Ammon's horn (tissue), 1 donor: ENCODE data around the gene GID4.

Experiments
- DNase-seq: peaks from one replicate; pipeline ENCODE4 v3.0.0-alpha.2; 2016; ENCODE audit warnings: low spot score

Gene GID4

DNA sequence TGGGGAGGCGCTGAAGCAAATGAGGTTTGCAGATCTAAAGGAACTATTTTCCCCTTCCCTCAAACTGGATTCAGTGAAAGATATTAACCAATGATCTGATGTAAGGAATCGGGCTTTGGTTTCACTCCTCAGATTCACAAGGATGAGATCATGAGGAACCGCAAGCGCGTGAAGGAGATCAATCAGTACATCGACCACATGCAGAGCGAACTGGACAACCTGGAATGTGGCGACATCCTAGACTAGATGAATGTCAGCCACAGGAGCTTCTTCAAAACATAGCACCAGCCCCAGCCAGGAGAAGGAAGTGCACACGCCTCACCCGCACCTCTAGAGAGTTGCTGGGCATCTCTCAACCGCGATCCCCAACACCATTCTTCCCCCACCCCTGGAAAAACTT is 22.8 kb upstream of the GID4 start:
- no peak for DNase-seq

DNA sequence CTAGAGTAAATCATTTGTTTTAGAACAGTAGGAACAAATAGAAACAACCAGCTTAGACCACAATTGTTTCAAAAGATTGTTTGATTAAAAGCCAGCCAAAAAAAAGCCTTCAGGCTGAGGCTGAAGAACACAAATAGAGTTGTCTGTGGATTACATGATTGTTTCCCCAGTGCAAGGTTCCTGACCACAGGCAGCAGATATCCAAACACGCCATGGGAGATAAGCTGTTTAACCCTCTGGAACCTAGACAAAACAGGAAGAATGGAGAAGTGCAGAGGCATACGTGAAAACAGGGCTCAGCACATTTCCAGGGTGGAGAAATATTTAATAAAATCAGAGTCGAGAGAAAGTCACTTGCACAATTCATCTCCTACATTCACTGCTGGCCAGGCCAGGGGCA is 21.2 kb upstream of the GID4 start:
- DNase-seq = no peak

DNA sequence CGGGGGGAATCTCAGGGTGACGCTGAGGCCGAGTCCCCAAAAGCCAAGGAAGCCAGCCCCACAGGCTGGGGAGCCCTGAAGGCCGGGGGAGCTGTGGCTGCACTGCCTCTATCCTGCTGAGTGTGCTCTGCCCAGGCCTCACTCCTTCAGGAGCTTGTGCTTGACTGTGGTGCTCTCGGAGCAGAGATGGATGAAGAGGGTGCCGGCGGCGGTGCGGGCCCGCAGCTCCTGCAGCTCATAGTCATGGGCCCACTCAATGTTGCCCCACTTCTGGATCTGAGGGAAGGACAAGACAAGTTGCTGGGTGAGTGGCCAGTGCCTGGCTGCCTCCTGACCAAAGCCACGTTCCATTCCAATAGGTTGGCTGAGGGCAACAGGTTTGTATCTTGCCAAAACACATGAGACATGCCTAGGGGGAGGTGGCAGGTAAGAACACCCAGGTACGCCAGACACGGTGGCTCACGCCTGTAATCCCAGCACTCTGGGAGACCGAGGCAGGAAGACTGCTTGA is 20.7 kb upstream of the GID4 start:
- no peak for DNase-seq

DNA sequence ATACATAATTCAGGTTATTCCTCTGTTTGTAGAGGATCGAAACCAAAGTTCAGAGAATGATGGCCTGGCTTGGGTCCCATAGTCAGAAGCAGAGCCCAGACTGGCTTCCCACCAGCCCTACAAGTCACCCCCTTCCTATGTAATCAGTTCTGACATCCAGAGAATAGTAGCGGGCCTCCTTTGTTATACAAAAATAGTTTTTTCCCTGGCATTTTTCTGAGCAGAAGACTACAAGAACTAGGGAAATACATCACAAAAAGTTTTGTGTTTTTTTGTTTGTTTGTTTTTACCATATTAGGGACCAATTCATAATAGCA is 19.4 kb upstream of the GID4 start:
- no peak for DNase-seq

DNA sequence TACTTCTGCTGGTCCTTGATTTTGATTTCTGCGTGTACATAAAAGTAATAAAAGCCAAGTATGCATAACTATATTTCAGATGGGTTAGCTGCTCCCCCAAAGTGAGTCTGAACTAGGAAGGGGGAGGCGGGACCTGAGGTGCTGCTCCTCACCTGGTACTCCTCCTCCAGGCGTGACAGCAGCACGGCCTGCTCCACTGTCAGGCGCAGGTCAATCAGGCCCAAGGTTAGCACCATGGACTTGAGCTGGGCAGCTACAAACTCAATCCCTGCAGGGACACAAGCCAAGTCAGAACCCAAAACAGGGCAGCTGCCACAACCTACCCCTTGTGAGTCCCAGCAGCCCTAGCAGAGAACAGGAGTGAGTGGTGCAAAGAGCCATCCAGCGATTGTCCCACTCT is 18.2 kb upstream of the GID4 start:
- no peak for DNase-seq

DNA sequence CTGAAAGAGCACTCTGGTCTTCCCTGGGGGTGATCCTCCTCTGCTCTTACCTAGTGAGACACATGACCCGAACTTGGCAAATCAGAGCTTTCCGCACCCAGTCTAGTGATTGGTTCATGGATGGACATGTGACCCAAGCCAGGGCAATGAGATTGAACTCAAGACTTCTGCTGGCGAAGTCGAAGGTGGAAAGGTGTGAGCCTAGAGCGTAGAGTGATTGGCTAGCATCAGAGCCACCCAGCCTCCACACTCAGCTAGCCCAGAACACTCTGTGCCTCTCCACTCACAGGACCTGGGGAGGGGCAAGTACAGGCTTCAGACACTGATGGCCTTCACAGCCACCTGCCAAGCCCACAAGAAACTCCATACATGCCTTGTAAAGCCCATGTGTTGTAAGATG is 17.8 kb upstream of the GID4 start:
- no peak for DNase-seq

DNA sequence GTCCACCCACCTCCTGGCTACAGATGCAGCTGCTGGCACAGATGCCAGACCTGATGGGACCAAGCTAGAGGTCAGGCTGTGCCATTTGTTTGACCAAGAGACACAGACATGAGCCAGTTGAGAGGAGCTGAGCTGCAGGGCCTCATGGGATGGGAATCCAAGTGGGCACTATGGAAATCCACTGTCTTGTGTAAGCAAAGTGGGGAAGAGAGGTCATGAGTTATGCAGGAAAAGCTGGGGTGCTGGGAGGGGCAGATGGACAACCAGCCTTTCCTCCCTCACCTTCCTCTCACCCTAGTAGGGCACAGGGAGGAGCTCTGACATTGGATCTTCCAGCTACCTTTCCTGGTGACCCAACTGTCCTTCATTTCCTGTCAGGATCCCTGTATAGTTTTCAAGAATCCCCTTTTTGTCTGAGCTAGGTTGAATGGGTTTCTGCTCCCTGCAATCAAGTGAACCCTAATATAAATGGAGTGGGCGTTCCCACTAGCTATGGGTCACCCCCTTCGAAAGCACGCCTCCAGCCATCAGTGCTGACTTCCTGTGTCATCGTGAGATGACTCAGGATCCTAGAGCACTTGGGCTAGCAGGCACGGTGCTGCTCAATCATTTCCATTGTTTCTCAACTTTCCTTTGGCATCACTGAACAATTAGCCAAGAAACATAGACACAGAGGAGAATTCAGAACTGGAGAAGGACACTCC is 13.8 kb upstream of the GID4 start:
- DNase-seq = no peak

DNA sequence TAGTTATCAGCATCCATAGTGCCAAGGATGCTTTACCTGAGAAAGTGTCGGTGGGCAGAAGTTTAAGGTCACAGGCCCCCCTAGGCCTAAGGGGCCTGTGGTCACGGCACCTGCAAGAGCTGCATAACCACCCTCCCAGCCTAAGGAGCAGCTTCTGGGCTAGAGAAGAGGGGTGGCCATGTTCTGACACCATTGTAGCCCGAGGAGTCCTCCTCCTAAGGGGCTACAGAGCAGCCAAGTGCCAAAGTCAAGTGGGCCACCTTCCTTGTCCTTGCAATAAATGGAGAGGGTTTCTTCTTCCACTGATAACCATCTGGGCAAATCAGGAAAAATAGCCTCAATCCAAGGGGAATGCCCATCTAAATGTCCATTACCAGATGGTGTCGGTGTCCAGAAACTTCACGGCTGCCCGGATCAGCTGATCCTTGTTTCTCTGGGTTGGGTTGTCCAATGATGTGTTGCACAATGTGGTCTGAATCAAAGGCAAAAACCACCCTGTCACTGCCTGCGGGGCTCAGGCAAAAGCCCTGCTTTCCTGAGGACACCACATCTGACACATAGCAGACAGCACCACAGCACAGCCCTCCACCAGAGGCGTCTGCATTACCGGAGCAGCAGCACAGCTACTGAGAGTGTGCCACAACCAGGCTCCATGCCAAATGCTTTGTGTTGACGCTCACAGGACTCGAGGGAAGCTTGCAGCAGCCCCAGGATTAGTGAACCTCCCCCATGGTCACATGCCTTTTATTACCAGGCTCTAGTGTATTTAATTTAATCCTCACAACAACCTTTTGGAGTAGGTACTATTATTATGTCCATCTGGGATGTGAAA is 13.0 kb upstream of the GID4 start:
- DNase-seq = peak; percentile 77

DNA sequence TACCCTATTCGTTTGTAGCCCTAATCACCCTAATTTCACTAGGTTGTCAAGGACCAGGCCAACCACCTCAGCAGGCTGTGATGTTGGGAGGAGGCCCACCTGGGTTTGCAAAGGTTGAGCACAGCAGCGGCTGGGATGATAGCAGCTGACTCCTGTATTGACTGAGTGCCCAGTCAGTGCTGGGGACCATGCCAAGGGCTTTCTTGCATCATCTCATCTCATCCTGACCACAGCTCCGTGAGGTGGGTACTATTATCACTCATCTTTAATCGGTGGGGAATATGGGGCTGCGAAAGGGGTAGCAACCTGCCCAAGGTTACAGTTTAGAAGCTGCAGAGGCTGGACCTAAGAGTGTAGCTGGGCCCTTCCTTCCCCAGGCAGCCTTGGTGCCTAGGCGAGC is 11.9 kb upstream of the GID4 start:
- no peak for DNase-seq

DNA sequence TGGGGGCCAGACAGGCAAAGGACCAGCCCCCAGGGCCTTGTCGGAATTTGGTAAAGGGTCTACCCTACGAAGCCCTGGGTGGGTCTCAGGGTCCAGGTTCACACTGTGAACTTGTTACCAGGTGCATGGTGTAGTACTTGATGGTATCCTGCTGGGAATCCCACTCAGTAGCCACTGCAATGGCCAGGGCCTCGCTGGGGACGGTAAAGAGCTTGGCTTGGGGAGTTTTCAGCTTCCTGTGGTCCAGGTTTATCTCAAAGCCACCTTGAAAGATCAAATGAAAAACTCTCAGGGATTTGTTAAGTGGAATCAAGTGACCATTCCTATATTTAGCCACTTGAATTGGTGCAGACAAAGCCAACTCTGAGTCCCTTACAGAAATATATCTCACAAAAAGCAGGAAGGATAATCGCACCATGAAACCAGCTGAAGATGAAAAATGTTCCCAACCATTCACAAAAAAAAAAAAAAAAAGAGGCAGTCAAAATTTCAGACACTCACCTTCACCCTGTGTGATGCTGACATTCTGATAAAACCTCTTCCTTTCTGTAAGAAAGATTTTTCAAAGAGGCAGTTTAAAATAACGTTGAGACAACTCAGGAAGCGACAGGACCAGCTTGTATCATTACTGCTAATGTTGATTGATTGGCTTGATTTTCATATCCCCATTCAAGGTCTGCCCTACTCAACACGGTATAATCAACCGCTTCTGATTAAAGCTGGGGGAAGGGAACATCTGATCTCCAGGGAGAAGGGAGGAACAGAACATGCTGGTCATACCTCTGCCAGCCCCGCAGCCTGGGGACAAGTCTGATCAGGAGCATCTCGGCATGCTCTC is 10.9 kb upstream of the GID4 start:
- no peak for DNase-seq

DNA sequence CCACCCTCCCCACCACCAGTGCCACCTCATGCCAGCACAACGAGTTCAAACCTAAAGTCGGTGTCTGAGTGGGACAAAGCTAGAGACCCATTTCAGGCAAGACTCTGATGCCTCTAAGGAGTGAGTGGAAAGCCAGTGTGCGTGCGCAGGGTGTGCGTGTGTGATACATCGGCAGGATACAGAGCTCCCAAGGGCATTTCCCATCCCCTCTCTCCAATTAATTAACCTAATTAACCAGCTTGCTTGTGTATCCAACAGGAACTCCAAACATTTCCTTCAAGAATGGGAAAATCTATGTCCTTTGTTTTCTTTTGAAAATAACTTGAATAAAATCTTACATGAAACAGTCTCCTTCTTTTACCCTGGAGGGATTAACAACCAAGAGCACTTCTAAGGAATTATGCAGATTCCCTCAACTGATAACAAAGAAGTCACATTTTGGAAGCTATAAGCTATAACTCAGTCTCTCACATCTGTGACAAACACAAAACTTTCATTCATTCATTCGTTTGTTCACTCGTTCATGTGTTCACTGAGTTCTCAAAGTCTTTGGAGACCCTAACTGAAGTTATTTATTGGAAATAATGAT is 10.2 kb upstream of the GID4 start:
- no peak for DNase-seq

DNA sequence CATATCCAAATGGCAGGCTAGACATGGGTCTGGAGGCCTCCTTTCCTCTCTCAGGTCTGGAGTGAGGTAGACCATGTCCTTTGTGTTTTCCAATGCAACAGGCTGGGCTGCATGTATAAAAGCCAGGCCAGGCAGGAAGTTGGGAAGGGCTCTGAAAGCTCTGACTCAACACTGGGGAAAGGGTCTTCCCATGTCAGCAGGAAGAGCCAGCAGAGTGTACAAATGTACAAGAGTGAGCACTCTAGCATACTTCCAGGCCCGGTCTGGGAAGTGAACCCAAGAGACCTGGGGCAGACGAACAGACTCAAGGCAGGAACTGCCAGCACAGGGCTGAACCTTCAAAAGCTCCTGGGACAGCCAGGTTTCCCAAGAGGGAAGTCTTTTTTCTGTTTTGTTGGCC is 7.3 kb upstream of the GID4 start:
- DNase-seq = no peak

DNA sequence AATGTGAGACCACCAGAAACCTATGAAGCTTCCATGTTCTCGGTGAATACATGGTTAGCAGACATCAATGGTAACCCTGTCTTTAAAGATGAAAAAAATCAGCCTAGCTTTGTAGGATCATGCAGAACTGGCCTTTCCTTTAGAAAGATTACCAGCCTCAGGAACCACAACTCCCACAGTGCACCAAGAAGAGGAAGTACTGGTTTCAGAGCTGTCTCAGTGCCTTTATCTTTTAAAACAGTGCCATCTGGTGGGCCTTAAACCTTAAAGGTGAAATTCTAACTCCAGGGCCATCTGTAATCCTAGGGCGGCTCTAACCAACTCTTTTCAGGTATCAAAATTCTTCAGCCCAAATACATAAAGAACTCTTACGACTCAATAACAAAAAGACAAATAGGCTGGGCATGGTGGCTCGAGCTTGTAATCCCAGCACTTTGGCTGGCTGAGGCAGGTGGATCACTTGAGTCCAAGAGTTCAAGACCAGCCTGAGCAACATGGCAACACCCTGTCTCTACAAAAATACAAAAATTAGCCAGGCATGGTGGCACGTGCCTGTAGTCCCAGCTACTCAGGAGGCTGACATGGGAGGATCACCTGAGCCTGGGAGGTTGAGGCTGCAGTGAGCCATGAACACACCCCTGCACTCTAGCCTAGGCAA is 5.6 kb upstream of the GID4 start:
- peak; percentile 89 for DNase-seq

DNA sequence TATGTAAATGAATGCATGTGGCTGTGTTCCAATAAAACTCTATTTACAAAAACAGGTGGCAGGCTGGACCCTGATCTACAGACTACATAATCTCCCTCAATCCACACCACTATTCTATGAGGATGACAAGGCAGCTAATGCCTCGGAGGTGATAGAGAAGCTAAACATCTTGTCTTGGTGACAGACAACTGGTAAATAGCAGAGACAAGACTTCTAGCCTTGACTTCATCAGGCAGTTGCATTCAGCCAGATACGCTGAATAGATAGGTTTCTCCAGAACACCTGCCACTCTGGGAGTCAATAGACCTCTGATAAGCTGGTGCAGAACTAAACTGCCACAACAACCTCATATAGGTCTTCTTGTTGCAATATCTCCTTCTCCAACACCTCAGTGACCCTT is 3.5 kb upstream of the GID4 start:
- DNase-seq = no peak

DNA sequence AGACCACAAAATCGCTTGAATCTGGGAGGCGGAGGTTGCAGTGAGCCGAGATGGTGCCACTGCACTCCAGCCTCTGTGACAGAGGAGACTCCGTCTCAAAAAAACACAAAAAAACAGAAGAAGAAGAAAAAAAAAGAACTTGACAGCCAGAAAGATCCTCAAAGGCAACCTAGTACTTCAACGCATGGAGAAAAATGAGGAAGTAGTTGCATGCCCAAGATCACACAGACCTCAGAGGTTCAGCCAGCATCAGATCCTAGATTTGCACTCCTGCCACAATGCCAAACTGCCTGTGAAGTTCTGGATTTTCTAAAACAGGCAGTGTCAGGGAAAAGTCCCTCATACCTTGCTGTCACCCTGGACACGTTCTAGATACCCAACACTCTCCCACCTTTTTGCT is 1.7 kb upstream of the GID4 start:
- DNase-seq = peak; percentile 54

DNA sequence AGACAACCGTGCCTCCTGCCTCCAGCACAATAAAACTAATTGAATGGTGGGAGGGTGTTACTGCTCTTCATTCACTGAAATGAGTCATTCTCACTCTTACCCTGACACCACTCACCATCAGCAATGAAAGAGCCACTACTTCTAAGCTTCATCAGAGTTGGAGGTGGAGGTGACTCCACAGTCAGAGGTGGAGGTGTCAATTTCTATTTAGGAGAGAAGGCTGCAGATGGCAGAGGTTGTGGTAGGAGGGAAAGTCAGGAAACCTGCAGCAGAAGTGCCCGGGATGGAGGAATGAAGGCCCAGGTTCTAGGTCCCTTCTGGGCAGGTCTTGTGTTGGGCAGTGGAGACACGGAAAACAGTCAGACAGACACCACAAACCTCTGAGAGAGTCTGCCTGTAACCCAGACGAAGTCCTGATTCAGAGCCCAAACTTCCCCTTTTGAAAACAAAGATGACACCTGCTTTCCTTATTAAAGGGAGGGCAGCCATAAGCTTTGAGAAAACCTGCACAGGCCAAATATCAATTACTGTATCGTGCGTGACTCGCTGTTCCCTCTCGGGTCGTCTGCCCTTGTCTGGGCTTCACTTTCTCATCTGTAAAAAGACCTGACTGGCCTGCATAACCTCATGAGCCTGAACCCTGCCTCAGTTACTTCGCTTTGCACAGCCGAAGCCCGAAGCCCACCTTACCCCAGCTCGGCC is 908 bp upstream of the GID4 start:
- DNase-seq = no peak

DNA sequence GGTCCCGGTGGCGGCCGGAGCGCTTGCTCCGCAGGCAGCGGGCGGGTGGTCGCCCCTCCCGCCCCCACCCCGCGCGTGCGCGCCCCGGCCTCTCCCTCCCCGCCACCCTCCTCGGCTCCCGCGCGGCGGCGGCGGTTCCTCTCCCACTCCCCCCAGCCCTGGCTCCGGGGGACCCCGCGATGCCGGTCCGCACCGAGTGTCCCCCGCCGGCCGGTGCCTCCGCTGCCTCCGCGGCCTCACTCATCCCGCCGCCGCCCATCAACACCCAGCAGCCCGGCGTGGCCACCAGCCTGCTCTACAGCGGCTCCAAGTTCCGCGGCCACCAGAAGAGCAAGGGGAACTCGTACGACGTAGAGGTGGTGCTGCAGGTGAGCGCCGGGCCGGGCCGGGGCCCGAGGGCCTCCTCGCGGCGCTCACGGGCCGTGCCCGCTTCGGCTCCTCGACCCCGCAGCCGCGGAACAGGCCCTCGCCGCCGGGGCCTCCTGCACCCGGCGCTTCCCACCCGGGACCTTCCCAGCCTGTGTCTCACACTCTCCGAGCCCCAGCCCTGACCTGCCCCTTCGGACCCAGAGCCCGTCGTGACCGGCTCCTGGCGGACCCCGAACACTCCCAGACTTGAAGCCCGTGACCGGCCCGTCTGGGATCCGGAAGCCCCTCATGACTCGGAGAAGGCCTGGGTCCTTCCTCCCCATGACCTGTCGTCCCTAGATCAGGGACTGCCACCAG is 490 bp downstream of the GID4 start:
- DNase-seq = no peak

DNA sequence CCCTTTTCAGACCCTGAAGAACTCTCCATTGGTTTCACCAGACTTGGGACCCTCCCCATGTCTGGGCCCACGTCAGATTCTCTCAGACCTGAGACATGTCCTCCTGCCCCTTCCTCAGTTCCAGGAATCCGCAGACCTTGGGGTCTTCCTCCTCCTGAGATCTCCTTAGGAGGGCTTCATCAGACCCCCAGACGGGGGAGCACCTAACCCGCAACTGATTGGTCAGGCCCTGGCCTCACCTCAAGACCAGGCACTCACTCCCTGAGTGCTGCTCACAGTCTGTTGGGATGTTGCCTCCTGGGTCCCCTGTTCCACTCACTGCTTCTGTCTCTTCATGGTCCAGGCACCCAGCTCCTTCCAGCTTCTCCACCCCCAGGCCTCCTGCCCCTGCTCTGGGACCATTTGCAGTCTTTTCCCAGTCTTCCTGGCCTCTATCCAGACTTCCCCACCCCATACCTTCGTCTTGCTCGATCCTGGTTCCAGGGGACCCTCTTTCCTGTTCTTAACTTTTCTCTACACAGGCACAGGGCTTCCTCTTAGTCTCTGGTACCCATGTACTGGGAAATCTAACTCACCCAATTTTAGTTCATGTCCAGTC is 1.2 kb downstream of the GID4 start:
- no peak for DNase-seq

DNA sequence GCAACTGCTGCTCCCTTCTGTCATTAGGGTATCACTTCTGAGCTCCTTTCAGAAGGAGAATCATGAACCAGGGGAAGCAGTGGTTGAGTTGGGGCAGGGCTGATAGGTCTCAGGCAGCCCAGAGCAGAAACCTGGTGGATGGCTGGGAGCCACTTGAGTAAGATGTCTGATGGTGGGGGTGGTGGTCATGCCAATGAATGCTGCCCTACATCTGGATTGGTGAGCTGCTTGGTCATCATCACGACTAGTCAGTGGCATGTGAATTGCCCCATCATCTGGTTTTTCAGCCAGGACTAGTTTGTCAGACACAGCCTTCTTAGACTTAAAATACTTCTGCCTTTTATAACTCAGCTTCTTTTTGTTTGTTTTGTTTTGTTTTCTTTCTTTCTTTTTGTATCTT is 2.6 kb downstream of the GID4 start:
- DNase-seq = no peak

DNA sequence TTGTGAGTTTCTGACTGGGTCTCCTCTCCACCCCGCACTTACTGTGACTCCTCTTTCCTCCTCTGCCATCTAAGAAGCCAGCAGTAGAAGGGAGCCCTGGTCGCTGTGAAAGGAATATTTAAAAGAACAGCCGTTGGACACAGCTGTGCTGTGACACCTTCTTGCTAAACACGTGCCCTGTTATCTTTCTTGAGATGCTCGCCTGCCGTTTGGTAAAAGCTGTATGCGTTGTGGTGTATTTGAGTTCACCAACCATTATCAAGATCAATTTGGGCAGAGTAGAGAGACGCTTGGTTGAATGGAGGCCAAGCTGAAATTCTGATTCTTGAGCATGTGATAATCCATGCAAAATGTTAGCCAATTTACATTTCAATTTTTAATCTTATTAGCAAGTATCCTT is 3.8 kb downstream of the GID4 start:
- DNase-seq = no peak
